Upper lobe of right lung (tissue), 1 donor: ENCODE measurements around the gene EDA. TPM values are rescaled to one million over a fixed set of nuclear protein-coding genes. Genes with fewer than 3 reads are reported as not detected.

Source experiments
- ATAC-seq: fragments of 200-7000 bp; cut with Tn5 transposase; one replicate; pipeline ENCODE4 v1.9.1; 2020; ENCODE audit warnings: mild to moderate bottlenecking, moderate library complexity
- DNase-seq: peaks from one replicate; pipeline ENCODE4 v3.0.0-alpha.2; 2020
- H3K27ac ChIP-seq: fragments of 200-600 bp; one replicate; pipeline ENCODE4 v1.8.0; 2022
- H3K27me3 ChIP-seq: fragments of 200-600 bp; one replicate; pipeline ENCODE4 v1.8.0; 2022; ENCODE audit warnings: mild to moderate bottlenecking
- H3K36me3 ChIP-seq: fragments of 200-600 bp; one replicate; pipeline ENCODE4 v1.8.0; 2022
- H3K4me1 ChIP-seq: fragments of 200-600 bp; one replicate; pipeline ENCODE4 v1.8.0; 2022
- H3K4me3 ChIP-seq: fragments of 200-600 bp; one replicate; pipeline ENCODE4 v1.8.0; 2022; ENCODE audit warnings: mild to moderate bottlenecking
- H3K9me3 ChIP-seq: fragments of 200-600 bp; one replicate; pipeline ENCODE4 v1.8.0; 2022
- intact Hi-C: fragments of 100-400 bp; cut with DNase I; formaldehyde crosslinking; loops from one replicate; pipeline ENCODE4 v1.11.0; 2022
- total RNA-seq: library from RNA; stranded (reverse); fragmentation: NEBNext Ultra II Directional; extraction: Animal tissue kit (Norgen Biotek cat#: 25700); gene quantifications from one replicate; pipeline ENCODE4 v1.2.1, GENCODE V29; 2021
- TF ChIP-seq, protein P1 (sequence below): fragments of 200-600 bp; IDR thresholded peaks from one replicate; pipeline ENCODE4 v1.8.0; 2022; ENCODE audit warnings: antibody characterized with exemption
- donor health status: DM: no; HTN: yes; CAD: no; lungs with severe emphysema.

Gene EDA
- total RNA-seq, 1 donor from 2014 or later: 5.5 TPM

DNA sequence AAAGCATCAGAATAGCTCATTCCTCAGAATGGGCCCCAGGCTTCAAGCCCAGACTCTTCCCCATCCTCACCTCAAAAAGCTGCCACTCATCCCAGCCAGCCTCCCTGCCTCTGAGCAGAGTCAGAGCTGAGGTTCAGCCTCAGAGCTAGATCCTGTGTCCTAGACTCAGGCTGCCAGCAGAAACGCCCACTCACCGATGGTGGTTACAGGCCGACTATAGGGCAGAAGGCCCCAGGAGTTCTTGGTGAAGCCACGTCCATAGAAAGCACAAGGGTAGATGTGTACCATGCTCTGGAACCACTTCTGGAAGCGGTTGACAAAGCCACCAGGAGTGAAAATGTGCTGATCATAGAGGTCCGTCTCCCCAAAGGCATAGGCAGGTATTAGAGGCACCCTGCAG, 426.1 kb downstream of the EDA start:
- H3K4me3 ChIP-seq: no peak overlapping the region
- H3K9me3 ChIP-seq: no peaks in the 10 kb centered on the region
- H3K36me3 ChIP-seq: no peaks in the 10 kb centered on the region
- no peak for DNase-seq
- no peaks in the 10 kb centered on the region for H3K27me3 ChIP-seq
- H3K27ac ChIP-seq: no peak overlapping the region
- intact Hi-C loops: no loop called here
- no peaks in the 10 kb centered on the region for H3K4me1 ChIP-seq
- ATAC-seq: no peak
- TF ChIP-seq, protein P1, sequence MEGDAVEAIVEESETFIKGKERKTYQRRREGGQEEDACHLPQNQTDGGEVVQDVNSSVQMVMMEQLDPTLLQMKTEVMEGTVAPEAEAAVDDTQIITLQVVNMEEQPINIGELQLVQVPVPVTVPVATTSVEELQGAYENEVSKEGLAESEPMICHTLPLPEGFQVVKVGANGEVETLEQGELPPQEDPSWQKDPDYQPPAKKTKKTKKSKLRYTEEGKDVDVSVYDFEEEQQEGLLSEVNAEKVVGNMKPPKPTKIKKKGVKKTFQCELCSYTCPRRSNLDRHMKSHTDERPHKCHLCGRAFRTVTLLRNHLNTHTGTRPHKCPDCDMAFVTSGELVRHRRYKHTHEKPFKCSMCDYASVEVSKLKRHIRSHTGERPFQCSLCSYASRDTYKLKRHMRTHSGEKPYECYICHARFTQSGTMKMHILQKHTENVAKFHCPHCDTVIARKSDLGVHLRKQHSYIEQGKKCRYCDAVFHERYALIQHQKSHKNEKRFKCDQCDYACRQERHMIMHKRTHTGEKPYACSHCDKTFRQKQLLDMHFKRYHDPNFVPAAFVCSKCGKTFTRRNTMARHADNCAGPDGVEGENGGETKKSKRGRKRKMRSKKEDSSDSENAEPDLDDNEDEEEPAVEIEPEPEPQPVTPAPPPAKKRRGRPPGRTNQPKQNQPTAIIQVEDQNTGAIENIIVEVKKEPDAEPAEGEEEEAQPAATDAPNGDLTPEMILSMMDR: no peak

DNA sequence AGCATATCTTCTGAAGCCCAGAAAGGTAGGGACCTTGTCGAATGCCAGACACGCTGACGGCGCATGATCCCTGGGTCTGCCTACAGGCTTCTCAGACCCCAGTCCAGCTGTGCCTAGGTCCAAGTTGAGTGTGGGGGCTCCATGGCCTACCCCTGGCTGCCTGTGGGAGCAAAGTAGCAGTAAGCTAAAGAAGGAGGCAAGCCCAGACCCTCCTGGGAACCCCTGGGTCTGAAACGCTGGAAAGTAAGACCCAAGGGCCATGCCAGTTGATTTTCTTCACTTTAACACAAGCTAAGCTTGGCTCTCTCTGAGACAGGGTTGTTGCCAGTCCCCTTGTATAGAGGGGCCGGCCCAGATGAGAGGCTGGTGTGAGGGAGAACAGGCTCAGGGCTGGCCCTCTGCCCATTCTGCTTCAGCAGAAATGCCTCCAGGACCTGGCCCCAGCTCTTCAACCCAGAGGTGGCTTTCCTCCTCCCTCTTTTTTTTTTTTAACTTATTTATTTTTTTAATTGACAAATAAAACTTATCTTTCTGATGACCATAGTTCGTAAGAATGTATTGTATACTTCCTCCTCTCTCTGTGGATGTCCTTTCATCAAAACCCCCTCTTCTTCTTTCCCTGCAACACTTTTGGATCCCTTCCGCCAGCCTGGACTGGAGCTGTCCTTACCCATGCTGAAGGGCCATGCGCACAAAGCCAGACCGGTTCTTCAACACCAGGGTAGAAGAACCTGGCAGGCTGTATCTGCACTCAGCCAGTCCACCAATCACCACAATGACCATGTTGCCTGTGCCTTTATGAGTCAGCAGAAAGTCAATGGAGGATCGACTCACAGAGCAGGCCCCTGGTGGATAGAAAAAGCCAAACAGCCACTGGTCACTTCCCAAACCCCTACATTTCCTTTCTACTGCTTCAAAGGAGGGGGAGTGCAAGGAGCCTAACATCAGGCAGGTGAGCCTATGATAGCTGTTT, 426.8 kb downstream of the EDA start:
- Histone ChIP-seq H3K27me3 (no peaks in the 10 kb centered on the region), H3K36me3 (no peaks in the 10 kb centered on the region), H3K4me1 (no peaks in the 10 kb centered on the region), H3K9me3 (no peaks in the 10 kb centered on the region), H3K27ac (no peak overlapping the region), H3K4me3 (no peak overlapping the region)
- TF ChIP-seq, protein P1: no peak
- intact Hi-C loops: no loop called here
- DNase-seq (no peak), ATAC-seq (peak; percentile 56)

DNA sequence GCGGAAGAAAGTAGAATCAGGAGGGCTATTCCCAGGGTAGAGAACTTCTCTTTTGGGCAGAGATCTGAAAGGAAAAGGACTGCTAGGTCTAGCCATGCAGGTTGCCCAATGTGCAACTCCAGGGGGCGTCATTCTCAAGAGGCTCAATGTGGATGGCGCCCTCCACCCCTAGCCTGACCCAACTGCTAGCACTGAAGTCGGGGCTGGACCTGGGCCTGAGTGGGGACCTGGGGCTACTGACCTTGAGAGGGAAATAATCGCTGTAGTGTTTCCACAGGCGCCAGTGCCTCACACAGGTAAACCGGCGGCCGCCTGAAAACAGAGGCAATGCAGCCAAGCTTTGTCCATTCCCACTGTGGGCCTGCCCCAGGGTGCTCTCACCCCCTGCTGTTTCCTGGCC, 427.8 kb downstream of the EDA start:
- no peaks in the 10 kb centered on the region for H3K4me1 ChIP-seq
- DNase-seq: no peak
- H3K27ac ChIP-seq: no peak overlapping the region
- ATAC-seq: no peak
- no peaks in the 10 kb centered on the region for H3K9me3 ChIP-seq
- intact Hi-C loops: no loop called here
- TF ChIP-seq, protein P1: no peak
- H3K27me3 ChIP-seq: no peaks in the 10 kb centered on the region
- no peak overlapping the region for H3K4me3 ChIP-seq
- no peaks in the 10 kb centered on the region for H3K36me3 ChIP-seq

DNA sequence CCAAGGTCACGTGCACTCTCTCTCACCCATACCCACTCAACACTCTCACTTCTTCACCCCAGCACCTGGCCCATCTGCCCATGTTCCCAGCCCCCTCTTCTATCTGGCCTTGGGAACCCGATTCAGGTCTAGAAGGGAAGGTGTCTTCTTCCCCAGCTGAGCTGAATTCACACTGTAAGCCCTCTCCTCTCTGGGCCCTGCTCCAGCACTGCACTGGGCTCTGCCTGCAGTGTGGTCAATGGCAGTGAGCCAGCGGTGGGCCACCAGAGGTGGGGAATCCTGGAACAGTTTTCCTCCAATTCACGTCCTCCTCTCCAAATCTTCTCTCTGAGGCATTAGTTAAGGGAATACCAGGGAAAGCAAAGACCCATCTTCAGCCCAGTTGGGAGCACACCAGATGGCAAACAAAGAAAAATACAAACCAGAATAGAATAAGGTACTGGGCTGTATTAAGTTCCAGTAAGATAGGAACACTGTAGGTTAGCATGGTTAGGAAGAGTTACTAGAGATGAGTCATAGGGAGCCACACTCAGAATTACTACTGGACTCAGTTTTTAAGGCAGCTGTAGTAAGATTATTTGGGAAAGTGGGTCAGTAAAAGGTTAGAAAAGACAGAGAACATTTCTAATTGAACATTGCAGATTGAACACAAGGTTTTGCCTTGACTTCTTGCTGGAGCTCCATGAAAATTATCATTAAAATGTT, 428.8 kb downstream of the EDA start:
- no peaks in the 10 kb centered on the region for H3K27me3 ChIP-seq
- TF ChIP-seq, protein P1: no peak
- intact Hi-C loops: no loop called here
- DNase-seq (no peak), ATAC-seq (no peak)
- H3K9me3 ChIP-seq: no peaks in the 10 kb centered on the region
- H3K4me1 ChIP-seq: no peaks in the 10 kb centered on the region
- no peaks in the 10 kb centered on the region for H3K36me3 ChIP-seq
- H3K4me3 ChIP-seq: no peak overlapping the region
- no peak overlapping the region for H3K27ac ChIP-seq

DNA sequence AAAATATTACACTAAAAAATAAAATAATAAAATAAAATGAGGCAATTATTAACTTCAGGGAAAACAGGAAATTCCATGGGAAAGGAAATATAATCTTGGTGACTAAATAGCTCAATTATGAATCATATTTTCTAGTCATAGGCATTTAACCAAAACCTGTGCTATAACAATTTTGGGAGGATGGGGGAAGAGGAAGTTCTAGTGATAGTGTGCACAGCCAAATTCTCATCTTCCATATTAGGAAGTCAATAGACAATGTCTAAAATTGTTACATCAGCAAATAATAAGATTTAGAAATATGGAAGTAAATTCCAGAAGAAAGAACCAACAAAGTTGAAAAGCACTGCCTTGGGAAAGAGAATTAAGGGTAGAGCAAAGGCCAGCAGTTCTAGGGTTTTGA, 431.1 kb downstream of the EDA start:
- intact Hi-C loops: no loop called here
- no peaks in the 10 kb centered on the region for H3K9me3 ChIP-seq
- H3K27me3 ChIP-seq: no peaks in the 10 kb centered on the region
- H3K36me3 ChIP-seq: no peaks in the 10 kb centered on the region
- no peaks in the 10 kb centered on the region for H3K4me1 ChIP-seq
- no peak for DNase-seq
- H3K27ac ChIP-seq: no peak overlapping the region
- TF ChIP-seq, protein P1: no peak
- ATAC-seq: no peak
- H3K4me3 ChIP-seq: no peak overlapping the region
